Stomach smooth muscle (tissue), 2 donors: Measurements from ENCODE around the gene SASH3.

Experiments used
- H3K27ac ChIP-seq: one replicate; pipeline ENCODE4 v1.7.0; 2013; ENCODE audit warnings: mild to moderate bottlenecking, low read length, inconsistent platforms
- H3K27me3 ChIP-seq, 2 donors: one replicate each; pipeline ENCODE4 v1.7.0; 2013; ENCODE audit warnings: low read length in 2 of 2; ENCODE audit not compliant: insufficient read depth in 2 of 2, control insufficient read depth in 1 of 2
- H3K36me3 ChIP-seq, 2 donors: one replicate each; pipeline ENCODE4 v1.7.0; 2013; ENCODE audit warnings: low read length in 2 of 2; ENCODE audit not compliant: control insufficient read depth in 2 of 2, insufficient read depth in 2 of 2
- H3K4me1 ChIP-seq: one replicate; pipeline ENCODE4 v1.7.0; 2013; ENCODE audit warnings: low read length; ENCODE audit not compliant: control insufficient read depth, insufficient read depth
- H3K4me3 ChIP-seq, 2 donors: one replicate each; pipeline ENCODE4 v1.7.0; 2013; ENCODE audit warnings: low read length in 2 of 2
- H3K9ac ChIP-seq, 2 donors: one replicate each; pipeline ENCODE4 v1.7.0; 2013; ENCODE audit warnings: low read length in 2 of 2, mild to moderate bottlenecking in 1 of 2
- H3K9me3 ChIP-seq, 2 donors: one replicate each; pipeline ENCODE4 v1.7.0; 2013; ENCODE audit warnings: low read length in 2 of 2; ENCODE audit not compliant: control insufficient read depth in 2 of 2
- donor health status: healthy.
- donor health status: Pancreatic carcinoma.

Gene SASH3

DNA sequence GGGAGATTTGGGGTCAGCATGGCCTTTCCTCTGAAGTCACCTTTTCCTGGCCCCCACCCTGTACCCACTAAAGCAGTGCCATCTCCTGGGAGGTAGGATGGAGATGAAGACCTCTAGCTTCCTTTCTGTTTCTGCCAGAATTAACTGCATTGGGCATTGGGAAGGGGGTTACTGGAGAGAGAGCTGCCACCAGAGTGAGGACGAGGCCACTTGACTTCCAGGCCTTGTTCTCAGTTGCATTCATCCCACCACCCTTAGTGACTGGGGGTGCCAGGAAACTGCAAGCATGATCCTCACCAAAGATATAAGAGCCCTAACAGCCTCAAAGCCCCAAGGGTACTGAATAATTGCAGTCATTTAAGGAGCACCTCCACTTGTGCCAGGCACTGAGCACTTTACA is 15.8 kb downstream of the SASH3 start:
- Histone ChIP-seq H3K9ac (no peak overlapping the region), H3K36me3 (no peaks in the 10 kb centered on the region)

DNA sequence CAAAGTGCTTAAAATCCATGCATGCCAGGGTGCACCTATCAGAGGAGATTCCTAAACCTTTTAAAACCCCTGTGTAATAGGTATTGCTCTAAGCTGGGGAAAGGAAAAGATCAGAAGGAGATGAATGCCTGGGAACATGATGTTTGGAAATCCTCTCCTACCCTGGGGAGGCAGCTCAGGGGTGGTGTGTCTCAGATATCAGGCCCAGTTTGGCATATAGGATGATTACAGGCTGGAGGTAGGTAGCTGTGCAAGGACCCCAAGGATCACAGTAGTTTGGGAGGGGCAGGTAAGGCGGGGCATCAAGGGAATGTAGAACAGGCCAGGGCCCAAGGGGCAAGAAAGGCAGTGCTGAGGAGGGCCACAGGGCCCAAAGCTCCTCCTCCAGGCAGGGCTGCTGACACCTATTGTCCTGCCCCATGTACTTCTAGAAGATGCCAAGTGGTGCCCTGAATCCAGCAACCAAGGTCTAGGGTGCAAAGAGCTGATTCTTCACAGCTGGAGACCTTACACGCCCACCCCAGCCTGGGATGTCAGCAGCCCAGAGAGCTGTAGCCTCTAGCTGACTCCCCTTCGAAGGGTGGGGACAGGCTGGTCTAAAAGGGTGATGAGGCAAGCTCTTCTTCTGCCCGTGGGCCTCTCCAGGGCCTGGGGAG is 17.6 kb downstream of the SASH3 start:
- H3K4me3 ChIP-seq = no peak overlapping the region
- H3K4me1 ChIP-seq = no peaks in the 10 kb centered on the region
- H3K9ac ChIP-seq = no peak overlapping the region
- no peak overlapping the region for H3K27ac ChIP-seq
- H3K36me3 ChIP-seq = no peaks in the 10 kb centered on the region
- no peaks in the 10 kb centered on the region for H3K9me3 ChIP-seq
- H3K27me3 ChIP-seq = peaks cover 0 to 3% of the 10 kb centered on the region in 2 donors

More for the DNA sequence above, 15.8 kb downstream of the SASH3 start:
- no peak overlapping the region for H3K4me3 ChIP-seq
- H3K27ac ChIP-seq = no peak overlapping the region
- H3K27me3 ChIP-seq = peaks cover 0 to 3% of the 10 kb centered on the region in 2 donors
- no peaks in the 10 kb centered on the region for H3K4me1 ChIP-seq
- H3K9me3 ChIP-seq = no peaks in the 10 kb centered on the region

DNA sequence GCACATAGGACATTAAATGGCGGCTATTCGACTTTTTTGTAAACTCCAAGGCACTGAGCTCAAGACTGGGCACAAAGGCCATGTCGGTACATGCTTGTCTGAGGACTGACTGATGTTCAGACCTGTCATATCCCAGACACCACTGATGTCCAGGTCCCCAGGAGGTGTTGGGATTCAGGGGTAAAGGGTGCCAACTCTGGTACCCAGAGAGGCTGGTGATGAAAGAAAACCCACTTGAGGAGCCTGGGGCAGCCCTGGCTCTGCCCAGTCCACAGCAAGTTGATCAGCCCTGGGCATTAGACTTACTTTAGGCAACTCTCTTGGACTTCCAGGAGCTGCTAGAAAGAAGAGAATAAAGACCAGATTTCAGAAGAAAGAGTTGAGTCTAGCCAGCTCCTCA is 18.7 kb downstream of the SASH3 start:
- H3K4me3 ChIP-seq = no peak overlapping the region
- H3K27me3 ChIP-seq = peaks cover 0 to 3% of the 10 kb centered on the region in 2 donors
- H3K4me1 ChIP-seq = no peaks in the 10 kb centered on the region
- no peak overlapping the region for H3K27ac ChIP-seq
- H3K9me3 ChIP-seq = no peaks in the 10 kb centered on the region
- H3K36me3 ChIP-seq = no peaks in the 10 kb centered on the region
- no peak overlapping the region for H3K9ac ChIP-seq

DNA sequence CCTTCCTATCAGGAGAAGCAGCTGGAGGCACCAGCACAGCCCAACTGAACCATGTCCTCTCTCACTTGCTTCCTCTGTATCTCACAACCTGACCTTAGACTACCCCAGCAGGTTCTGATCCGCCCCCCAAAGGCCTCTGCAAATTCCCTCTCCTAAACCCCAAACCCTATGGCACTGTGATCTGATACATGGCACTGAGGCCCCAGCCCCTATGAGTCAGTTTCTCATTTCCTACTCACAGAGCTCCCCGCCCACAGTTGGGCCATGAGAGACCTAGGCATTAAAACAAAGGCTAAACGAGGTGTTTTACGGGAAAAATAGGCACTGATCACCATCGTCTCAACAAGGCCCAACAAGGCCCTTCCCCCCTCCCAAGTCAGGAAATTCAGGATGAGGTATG is 19.1 kb downstream of the SASH3 start:
- Histone ChIP-seq H3K4me3 (no peak overlapping the region), H3K4me1 (no peaks in the 10 kb centered on the region), H3K27me3 (peaks cover 0 to 3% of the 10 kb centered on the region in 2 donors), H3K9me3 (no peaks in the 10 kb centered on the region), H3K9ac (no peak overlapping the region), H3K27ac (no peak overlapping the region), H3K36me3 (no peaks in the 10 kb centered on the region)

DNA sequence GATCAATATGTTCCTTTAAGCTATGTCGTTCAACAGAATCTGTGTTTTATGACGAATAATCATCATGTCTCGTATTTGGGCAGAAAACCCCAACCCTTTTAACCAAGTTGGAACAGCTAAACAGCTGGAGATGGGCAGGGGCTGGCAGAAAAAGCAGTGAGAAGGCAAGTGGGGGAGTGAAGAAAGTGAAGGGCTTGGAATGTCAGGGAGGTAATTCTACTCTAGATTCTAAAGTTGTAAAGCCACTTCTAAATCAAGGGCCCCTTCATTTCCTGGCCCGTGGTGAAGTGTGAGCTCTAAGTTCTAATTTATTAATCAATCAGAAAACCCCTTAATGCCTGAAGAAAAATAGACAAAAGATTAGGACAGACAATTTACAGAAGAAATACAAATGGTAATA is 20.4 kb downstream of the SASH3 start:
- Histone ChIP-seq H3K4me1 (no peaks in the 10 kb centered on the region), H3K4me3 (no peak overlapping the region), H3K9ac (no peak overlapping the region), H3K27ac (no peak overlapping the region), H3K27me3 (peaks cover 0 to 1% of the 10 kb centered on the region in 2 donors), H3K36me3 (peaks cover 0 to 2% of the 10 kb centered on the region in 2 donors), H3K9me3 (no peaks in the 10 kb centered on the region)

DNA sequence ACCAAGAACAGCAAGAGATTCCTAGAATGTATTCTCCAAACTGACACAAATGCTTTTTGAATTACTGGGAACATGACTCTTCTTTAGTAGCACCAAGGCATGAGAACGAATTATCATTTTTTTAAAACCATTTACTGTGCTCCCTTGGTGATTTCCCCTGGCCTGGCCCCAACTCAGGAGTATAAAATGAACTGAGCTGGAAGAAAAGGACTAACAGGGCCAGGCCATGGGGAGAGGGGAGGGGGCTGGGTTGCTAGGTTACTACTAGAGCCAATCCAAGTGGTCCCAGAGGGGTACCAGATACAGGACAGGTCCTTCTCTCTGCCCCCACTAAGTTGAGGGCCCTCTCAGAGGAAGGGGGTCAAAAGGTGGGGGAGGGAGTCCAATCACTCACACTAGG is 23.1 kb downstream of the SASH3 start:
- no peak overlapping the region for H3K27ac ChIP-seq
- no peaks in the 10 kb centered on the region for H3K4me1 ChIP-seq
- no peak overlapping the region for H3K9ac ChIP-seq
- H3K36me3 ChIP-seq = peaks cover 3 to 4% of the 10 kb centered on the region in 2 donors
- no peaks in the 10 kb centered on the region for H3K27me3 ChIP-seq
- H3K4me3 ChIP-seq = no peak overlapping the region
- no peaks in the 10 kb centered on the region for H3K9me3 ChIP-seq

DNA sequence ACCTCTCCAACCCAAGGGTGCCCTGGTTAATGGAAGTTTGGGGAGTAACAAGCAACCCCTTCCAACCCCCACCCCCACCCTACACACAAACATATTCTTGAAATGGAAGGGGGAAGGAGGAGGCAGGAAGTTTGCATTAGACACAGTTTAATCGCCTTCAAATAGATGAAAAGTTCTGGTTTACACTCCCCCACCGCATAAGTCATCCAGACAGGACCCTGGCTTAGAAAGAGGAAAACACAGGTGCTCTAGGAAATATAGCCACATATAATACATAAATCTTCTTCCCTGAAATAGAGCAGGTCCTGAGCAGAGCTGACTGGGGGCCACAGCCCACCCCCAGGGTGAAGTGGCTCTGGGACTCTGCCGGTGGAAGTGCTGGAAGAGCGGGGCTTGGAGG is 25.1 kb downstream of the SASH3 start:
- Histone ChIP-seq H3K4me3 (no peak overlapping the region), H3K36me3 (peaks cover 3 to 4% of the 10 kb centered on the region in 2 donors), H3K27ac (no peak overlapping the region), H3K9ac (no peak overlapping the region), H3K4me1 (no peaks in the 10 kb centered on the region), H3K9me3 (no peaks in the 10 kb centered on the region), H3K27me3 (no peaks in the 10 kb centered on the region)

DNA sequence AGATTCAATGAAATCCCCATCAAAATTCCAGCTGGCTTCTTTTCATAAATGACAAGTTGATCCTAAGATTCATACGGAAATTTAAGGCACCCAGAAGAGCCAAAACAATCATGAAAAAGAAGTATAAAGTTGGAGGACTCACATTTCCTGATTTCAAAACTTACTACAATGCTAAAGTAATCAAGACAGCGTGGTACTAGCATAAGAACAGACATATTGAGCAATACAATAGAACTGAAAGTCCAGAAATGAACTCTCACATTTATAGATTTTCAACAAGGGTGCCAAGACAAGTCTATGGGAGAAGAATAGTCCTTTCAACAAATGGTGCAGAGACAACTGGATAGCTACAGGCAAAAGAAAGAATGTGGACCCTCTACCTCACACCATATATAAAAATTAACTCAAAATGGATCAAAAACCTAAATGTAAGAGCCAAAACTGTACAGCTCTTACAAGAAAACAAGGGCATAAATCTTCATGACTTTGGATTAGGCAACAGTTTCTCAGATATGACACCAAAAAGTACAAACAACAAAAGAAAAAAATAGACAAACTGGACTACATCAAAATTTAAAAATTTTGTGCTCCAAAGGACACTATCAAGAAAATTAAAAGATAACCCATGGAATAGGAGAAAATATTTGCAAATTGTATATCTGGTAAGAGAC is 28.5 kb downstream of the SASH3 start:
- H3K4me3 ChIP-seq = no peak overlapping the region
- H3K9ac ChIP-seq = no peak overlapping the region
- no peaks in the 10 kb centered on the region for H3K9me3 ChIP-seq
- no peaks in the 10 kb centered on the region for H3K27me3 ChIP-seq
- no peaks in the 10 kb centered on the region for H3K4me1 ChIP-seq
- peaks cover 4 to 7% of the 10 kb centered on the region in 2 donors for H3K36me3 ChIP-seq
- H3K27ac ChIP-seq = no peak overlapping the region

DNA sequence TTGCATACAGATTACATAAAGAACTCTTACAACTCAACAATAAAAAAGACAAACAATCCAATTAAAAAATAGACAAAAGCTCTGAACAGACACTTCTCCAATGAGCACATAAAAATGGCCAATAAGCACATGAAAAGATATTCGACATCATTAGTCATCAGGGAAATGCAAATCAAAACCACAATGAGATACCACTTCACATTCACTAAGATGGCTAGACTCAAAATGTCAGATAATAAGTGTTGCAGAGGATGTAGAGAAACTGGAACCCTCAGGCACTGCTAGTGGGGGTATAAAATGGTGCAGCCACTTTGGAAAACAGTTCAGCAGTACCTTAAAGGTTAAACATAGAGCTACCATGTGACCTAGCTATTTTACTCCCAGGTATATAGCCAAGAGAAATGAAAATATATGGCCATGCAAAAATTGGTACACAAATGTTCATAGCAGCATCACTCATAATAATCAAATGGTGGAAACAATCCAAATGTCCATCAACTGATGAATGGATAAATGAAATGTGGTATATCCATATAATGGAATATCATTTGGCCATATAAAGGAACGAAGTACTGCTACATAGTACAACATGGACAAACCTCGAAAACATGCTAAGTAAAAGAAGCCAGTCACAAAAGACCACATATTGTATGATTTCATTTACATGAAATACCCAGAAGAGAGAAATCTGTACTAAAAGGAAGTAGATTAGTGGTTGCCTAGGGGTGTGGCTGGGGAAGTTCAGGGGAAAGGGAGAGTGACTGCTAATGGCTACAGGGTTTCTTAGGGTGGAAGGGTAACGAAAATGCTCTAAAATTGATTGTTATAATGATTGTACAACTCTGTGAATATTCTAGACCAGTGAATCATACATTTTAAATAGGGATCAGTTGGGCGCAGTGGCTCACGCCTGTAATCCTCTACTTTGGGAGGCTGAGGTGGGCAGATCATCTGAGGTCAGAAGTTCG is 29.4 kb downstream of the SASH3 start:
- Histone ChIP-seq H3K4me1 (no peaks in the 10 kb centered on the region), H3K9me3 (no peaks in the 10 kb centered on the region), H3K27me3 (no peaks in the 10 kb centered on the region), H3K9ac (no peak overlapping the region), H3K4me3 (no peak overlapping the region), H3K27ac (no peak overlapping the region), H3K36me3 (peaks cover 4 to 7% of the 10 kb centered on the region in 2 donors)

DNA sequence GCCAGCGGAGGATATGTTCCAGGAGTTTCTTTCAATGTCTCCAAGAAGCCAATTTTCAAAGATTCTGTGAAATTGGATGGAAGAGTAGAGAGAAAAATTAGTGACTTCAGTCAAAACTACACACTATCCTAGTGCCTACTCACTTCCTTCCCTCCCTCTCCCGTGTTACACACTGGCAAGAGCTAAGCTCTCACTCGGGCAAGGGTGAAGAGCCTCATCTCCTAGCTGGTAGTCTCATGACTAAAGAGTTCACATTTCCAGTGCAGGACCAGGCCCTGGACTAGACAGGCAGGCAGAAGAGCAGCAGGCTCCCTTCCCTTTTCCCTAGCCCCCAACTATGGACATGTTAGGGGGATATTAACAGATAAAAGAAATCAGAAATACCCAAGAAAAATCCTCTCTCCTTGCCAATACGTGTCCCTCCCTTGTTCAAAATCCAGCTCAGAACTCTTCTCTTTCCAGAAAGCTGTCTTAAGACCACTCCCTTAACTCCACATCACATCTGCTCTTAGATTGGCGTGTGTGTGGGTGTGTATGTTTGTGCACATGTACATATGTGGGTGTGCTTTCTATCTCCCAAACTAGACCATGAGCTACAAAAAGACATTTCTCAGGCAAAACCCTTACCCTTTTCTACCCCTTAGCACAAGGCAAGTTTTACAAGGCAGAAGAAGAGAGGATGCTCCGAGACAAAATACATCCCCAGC is 34.1 kb downstream of the SASH3 start:
- no peak overlapping the region for H3K27ac ChIP-seq
- peaks cover 0 to 3% of the 10 kb centered on the region in 2 donors for H3K36me3 ChIP-seq
- H3K27me3 ChIP-seq = no peaks in the 10 kb centered on the region

More for the DNA sequence above, 34.1 kb downstream of the SASH3 start:
- no peak overlapping the region for H3K9ac ChIP-seq
- no peaks in the 10 kb centered on the region for H3K9me3 ChIP-seq
- H3K4me1 ChIP-seq = no peaks in the 10 kb centered on the region
- H3K4me3 ChIP-seq = no peak overlapping the region
